ENCODE results near the gene C6orf58. TPM values are rescaled to one million over a fixed set of nuclear protein-coding genes. Genes with fewer than 3 reads are reported as not detected.
"Not testable (repeated sequence)": the region's sequence is repeated elsewhere in the genome, so short reads cannot be mapped to it uniquely, and the experiment has no call there.

The C6orf58 gene
- total RNA-seq, 1 donor from 2014 or later = not detected

DNA sequence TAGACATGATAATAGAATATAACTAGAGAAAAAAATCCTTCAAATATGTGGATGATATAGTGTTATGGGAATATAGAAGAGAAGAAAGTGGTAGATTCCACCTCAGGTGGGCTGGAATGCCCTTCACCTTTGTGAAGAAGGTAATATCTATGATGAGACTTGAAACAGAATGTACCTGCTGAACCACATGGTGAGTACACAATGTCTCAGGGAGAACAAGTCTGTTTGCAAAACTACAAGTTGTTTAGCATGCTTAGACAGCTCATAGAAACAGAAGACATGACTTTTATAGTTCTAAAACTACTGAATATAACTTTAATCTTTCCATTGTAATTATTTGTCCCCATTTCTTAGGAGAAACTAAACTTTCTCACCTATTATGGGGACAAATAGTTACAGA, 12.2 kb downstream of the C6orf58 start:
- no peak overlapping the region for H3K4me3 ChIP-seq (ENCODE audit: low read depth, low read length)
- no peak for DNase-seq (ENCODE audit: low read depth)
- TF ChIP-seq CTCF (conservative IDR thresholded peaks at IDR 0.05; ENCODE audit: low read depth, low read length) = no peak

DNA sequence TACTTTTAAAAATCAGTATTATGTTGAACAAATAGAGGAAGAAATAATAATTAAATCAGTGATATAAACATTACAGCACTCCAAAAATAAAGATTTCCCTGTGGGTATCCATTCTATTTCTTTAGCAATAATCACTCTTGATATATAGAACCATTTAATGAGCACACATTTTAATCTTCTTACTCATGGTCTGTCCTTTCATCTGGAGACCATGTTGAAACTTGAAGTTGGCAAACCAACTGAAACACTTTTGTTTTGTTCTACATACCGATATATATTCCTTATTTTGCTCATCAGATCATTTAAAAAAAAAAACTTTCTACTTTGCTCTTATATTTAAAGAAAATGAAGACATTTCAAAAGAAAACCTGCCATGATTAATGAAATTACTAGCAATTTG, 13.4 kb downstream of the C6orf58 start:
- TF ChIP-seq CTCF (conservative IDR thresholded peaks at IDR 0.05; ENCODE audit: low read depth, low read length) = no peak
- no peak overlapping the region for H3K4me3 ChIP-seq (ENCODE audit: low read depth, low read length)
- DNase-seq (ENCODE audit: low read depth) = no peak

DNA sequence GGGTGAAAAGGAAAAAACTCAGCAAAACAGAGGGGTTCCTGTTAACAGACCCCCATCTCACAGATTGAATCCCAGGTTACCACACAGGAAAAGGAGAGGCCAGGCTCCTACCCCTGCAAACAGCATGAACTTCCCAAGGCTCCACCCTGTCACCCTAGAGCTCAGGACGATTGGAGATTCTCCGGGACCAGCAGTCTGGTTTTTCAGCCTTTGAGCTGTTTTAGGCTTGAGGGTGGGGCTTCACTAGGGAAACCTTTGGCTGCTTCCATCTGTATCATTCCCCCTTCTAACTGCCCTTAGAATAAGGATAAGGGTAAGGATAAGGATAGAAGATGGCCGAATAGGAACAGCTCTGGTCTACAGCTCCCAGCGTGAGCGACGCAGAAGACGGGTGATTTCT, 16.0 kb downstream of the C6orf58 start:
- DNase-seq (ENCODE audit: low read depth) = no peak
- no peak overlapping the region for H3K4me3 ChIP-seq (ENCODE audit: low read depth, low read length)
- TF ChIP-seq CTCF (conservative IDR thresholded peaks at IDR 0.05; ENCODE audit: low read depth, low read length) = no peak

- H3K4me3 ChIP-seq (ENCODE audit: low read depth, low read length); DNase-seq (ENCODE audit: low read depth): not testable (repeated sequence)
Observed at GRCh38 chr6:127593456-127593855, 16.5 kb downstream of the C6orf58 start.

GRCh38 chr6:127606131-127606562, 29.2 kb downstream of the C6orf58 start:
- DNase-seq (ENCODE audit: low read depth) = peak; percentile 16
- peak; percentile 64 for TF ChIP-seq CTCF (conservative IDR thresholded peaks at IDR 0.05; ENCODE audit: low read depth, low read length)
- no peak overlapping the region for H3K4me3 ChIP-seq (ENCODE audit: low read depth, low read length)

DNA sequence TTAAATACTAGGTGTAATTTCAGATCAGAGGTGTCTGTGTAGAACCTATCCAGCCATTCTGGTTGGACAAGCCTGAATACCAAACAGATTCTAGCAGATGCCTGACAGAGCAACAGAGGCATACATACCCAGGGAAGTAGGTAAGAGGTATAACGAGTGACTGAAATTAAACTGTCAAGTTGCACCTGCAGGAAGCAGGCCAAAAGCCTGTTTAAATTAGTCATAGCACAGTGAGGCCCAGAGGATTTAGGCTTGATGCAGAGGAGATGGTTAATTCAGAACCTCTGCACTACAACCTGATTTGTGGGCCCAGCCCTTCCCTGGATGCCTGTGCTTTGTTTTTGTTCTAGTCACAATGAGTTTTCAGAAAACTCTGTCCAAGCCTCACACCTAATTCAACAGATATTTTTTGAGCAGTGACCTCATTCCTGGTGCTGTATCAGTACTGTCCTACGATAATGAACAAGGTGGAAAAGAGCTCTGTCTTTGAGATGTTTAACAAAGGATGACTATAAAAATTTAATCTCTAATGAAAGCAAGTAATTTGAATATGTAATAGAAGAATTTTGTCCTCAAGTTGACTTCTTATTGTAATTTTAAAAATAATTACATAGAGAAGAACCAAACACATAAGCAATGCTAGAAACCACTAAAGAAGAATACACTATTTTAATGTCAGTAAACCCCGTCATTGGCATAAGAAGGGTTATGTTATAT, 31.7 kb downstream of the C6orf58 start:
- no peak for DNase-seq (ENCODE audit: low read depth)
- no peak for TF ChIP-seq CTCF (conservative IDR thresholded peaks at IDR 0.05; ENCODE audit: low read depth, low read length)
- H3K4me3 ChIP-seq (ENCODE audit: low read depth, low read length) = no peak overlapping the region

- no peak for TF ChIP-seq CTCF (conservative IDR thresholded peaks at IDR 0.05; ENCODE audit: low read depth, low read length)
- no peak overlapping the region for H3K4me3 ChIP-seq (ENCODE audit: low read depth, low read length)
- DNase-seq (ENCODE audit: low read depth) = no peak
Observed at GRCh38 chr6:127618729-127619128, 41.8 kb downstream of the C6orf58 start.

All from epithelial cell of proximal tubule (primary cell).